CD4-positive, alpha-beta T cell (primary cell): ENCODE results near the gene VPS13A. TPM values are rescaled to one million over a fixed set of nuclear protein-coding genes. Genes with fewer than 3 reads are reported as not detected.

Source experiments
- ATAC-seq: fragments of 200-7000 bp; cut with Tn5 transposase; one replicate; pipeline ENCODE4 v1.10.0; 2022; ENCODE audit warnings: mild to moderate bottlenecking; ENCODE audit not compliant: poor library complexity
- CTCF ChIA-PET: fragments of 350-600 bp; sonication (Branson Sonifier 250); formaldehyde crosslinking; loops from one replicate; lab custom pipeline; 2021; ENCODE audit warnings: antibody characterized with exemption, inconsistent platforms; lab: Charles Lee
- POLR2A ChIA-PET: fragments of 350-600 bp; sonication (Branson Sonifier 250); formaldehyde crosslinking; loops from one replicate; lab custom pipeline; 2021; ENCODE audit warnings: antibody characterized with exemption, inconsistent platforms; lab: Charles Lee
- DNase-seq, 14 experiments: peaks; one replicate each; pipeline ENCODE4 v3.0.0-alpha.2; 2013 to 2020; ENCODE audit warnings: mixed read lengths in 2 of 14
- H3K27ac ChIP-seq, 2 donors: one replicate each; pipeline versions ENCODE4 v1.5.1 to v1.7.0; 2013; ENCODE audit warnings: low read length in 2 of 2, low read depth in 1 of 2, mild to moderate bottlenecking in 1 of 2
- H3K27me3 ChIP-seq, 2 experiments: 1 replicate in 1 of 2; 2 replicates in 1 of 2; pipeline versions ENCODE4 v1.6.1 to v1.7.0; 2013; ENCODE audit warnings: low read length in 2 of 2, control low read depth in 1 of 2, mild to moderate bottlenecking in 1 of 2, moderate library complexity in 1 of 2; ENCODE audit not compliant: insufficient read depth in 2 of 2, control insufficient read depth in 1 of 2
- H3K36me3 ChIP-seq: one replicate; pipeline ENCODE4 v1.6.1; 2013; ENCODE audit warnings: low read length, control low read depth; ENCODE audit not compliant: insufficient read depth
- H3K4me1 ChIP-seq: one replicate; pipeline ENCODE4 v1.6.1; 2013; ENCODE audit warnings: low read length, control low read depth; ENCODE audit not compliant: insufficient read depth
- H3K4me3 ChIP-seq: one replicate; pipeline ENCODE4 v1.5.1; 2013; ENCODE audit warnings: mild to moderate bottlenecking, low read length, moderate library complexity
- H3K9me3 ChIP-seq, 2 experiments: 1 replicate in 1 of 2; 2 replicates in 1 of 2; pipeline versions ENCODE4 v1.6.1 to v1.7.0; 2013; ENCODE audit warnings: low read length in 2 of 2, mild to moderate bottlenecking in 2 of 2, control low read depth in 1 of 2, moderate library complexity in 1 of 2; ENCODE audit not compliant: control insufficient read depth in 1 of 2, insufficient read depth in 1 of 2
- H3K27ac Mint-ChIP-seq: one replicate; pipeline ENCODE4 v1.8.0; 2020; ENCODE audit warnings: mixed read lengths
- H3K27me3 Mint-ChIP-seq: one replicate; pipeline ENCODE4 v1.8.0; 2021; ENCODE audit warnings: mixed read lengths
- H3K36me3 Mint-ChIP-seq: one replicate; pipeline ENCODE4 v1.8.0; 2021; ENCODE audit warnings: low read depth, mixed read lengths
- H3K4me1 Mint-ChIP-seq: one replicate; pipeline ENCODE4 v1.8.0; 2021; ENCODE audit warnings: low read depth, mixed read lengths
- H3K4me3 Mint-ChIP-seq: one replicate; pipeline ENCODE4 v1.8.0; 2020; ENCODE audit warnings: mild to moderate bottlenecking, mixed read lengths
- H3K9me3 Mint-ChIP-seq: one replicate; pipeline ENCODE4 v1.8.0; 2020; ENCODE audit warnings: mixed read lengths
- CTCF ChIP-seq: fragments of 200-600 bp; IDR thresholded peaks from one replicate; pipeline ENCODE4 v1.8.0; 2022; ENCODE audit warnings: antibody characterized with exemption, mild to moderate bottlenecking
- intact Hi-C, 2 experiments: fragments of 100-400 bp; cut with DNase I in 1 of 2; cut with micrococcal nuclease in 1 of 2; formaldehyde crosslinking; loops; one replicate each; pipeline versions ENCODE4 v1.15.1 to v1.9.0; 2023 to 2025; cut with DNase I, micrococcal nuclease
- total RNA-seq, 174 experiments: library from RNA in 2 of 174; stranded (reverse) in 2 of 174; gene quantifications; one replicate each; pipeline ENCODE4 v1.2.3 and lab custom pipeline; 2021 to 2026

VPS13A gene
- total RNA-seq, 2 experiments from 2014 or later: 37.3 to 41.1 TPM

- ChIA-PET POLR2A (no interaction called here), CTCF (no interaction called here)
- Histone ChIP-seq H3K4me1 (no peaks in the 10 kb centered on the region), H3K4me3 (no peak overlapping the region), H3K36me3 (no peaks in the 10 kb centered on the region), H3K9me3 (peaks cover 0 to 5% of the 10 kb centered on the region in 2 experiments), H3K27ac (no peak overlapping the region), H3K27me3 (no peaks in the 10 kb centered on the region)
- Mint-ChIP-seq H3K4me3 (no peak overlapping the region), H3K27ac (no peak overlapping the region), H3K4me1 (no peaks in the 10 kb centered on the region), H3K27me3 (no peaks in the 10 kb centered on the region), H3K9me3 (peaks cover 2% of the 10 kb centered on the region), H3K36me3 (no peaks in the 10 kb centered on the region)
- no peak for DNase-seq
- no peak for ATAC-seq
- no peak for TF ChIP-seq CTCF
- intact Hi-C loops: no loop called here
Measured at GRCh38 chr9:77426712-77427111, 249.4 kb downstream of the VPS13A start.

- no peak for DNase-seq
- Histone ChIP-seq H3K4me3 (no peak overlapping the region), H3K9me3 (peaks cover 0 to 5% of the 10 kb centered on the region in 2 experiments), H3K27ac (no peak overlapping the region), H3K27me3 (no peaks in the 10 kb centered on the region), H3K36me3 (no peaks in the 10 kb centered on the region), H3K4me1 (no peaks in the 10 kb centered on the region)
- H3K27ac Mint-ChIP-seq: no peak overlapping the region
- intact Hi-C loops: no loop called here
- POLR2A ChIA-PET: no interaction called here
- H3K9me3 Mint-ChIP-seq: peaks cover 2% of the 10 kb centered on the region
- H3K36me3 Mint-ChIP-seq: no peaks in the 10 kb centered on the region
- no peak overlapping the region for H3K4me3 Mint-ChIP-seq
- ATAC-seq: no peak
- no peaks in the 10 kb centered on the region for H3K4me1 Mint-ChIP-seq
- CTCF ChIA-PET: no interaction called here
- no peaks in the 10 kb centered on the region for H3K27me3 Mint-ChIP-seq
- no peak for TF ChIP-seq CTCF
Measured at GRCh38 chr9:77427256-77427927, 250.1 kb downstream of the VPS13A start.

GRCh38 chr9:77429928-77430327, 252.6 kb downstream of the VPS13A start:
- no peak for DNase-seq
- intact Hi-C loops: loop anchor here (5.0 kb wide), 4 partner anchors 322 to 937 kb away; no protein-coding TSS in a partner anchor
- TF ChIP-seq CTCF: no peak
- H3K4me3 Mint-ChIP-seq: no peak overlapping the region
- ChIA-PET CTCF (no interaction called here), POLR2A (no interaction called here)
- H3K36me3 Mint-ChIP-seq: no peaks in the 10 kb centered on the region
- Histone ChIP-seq H3K27ac (no peak overlapping the region), H3K27me3 (no peaks in the 10 kb centered on the region), H3K4me3 (no peak overlapping the region), H3K9me3 (no peaks in the 10 kb centered on the region), H3K4me1 (peaks cover 5% of the 10 kb centered on the region), H3K36me3 (no peaks in the 10 kb centered on the region)
- H3K27me3 Mint-ChIP-seq: peaks cover 5% of the 10 kb centered on the region
- no peak overlapping the region for H3K27ac Mint-ChIP-seq
- peaks cover 5% of the 10 kb centered on the region for H3K4me1 Mint-ChIP-seq
- ATAC-seq: no peak
- no peaks in the 10 kb centered on the region for H3K9me3 Mint-ChIP-seq
